M059J (cell line): ENCODE data around the gene TMEM167B. TPM values are rescaled to one million over a fixed set of nuclear protein-coding genes. Genes with fewer than 3 reads are reported as not detected.
"Not testable (repeated sequence)": the region's sequence is repeated elsewhere in the genome, so short reads cannot be mapped to it uniquely, and the experiment has no call there.

Experiments used
- DNase-seq: peaks from one replicate; pipeline ENCODE4 v3.0.0-alpha.2; 2012; ENCODE audit warnings: low read depth
- total RNA-seq: library from RNA; depleted of rRNA; stranded (reverse); fragments of >200 nt; shearing (Covaris generic); gene quantifications from 2 replicates; pipeline ENCODE4 v1.2.3, GENCODE V29; 2014

TMEM167B gene
- total RNA-seq, 1 experiment from 2014 or later = 44.8 TPM

DNA sequence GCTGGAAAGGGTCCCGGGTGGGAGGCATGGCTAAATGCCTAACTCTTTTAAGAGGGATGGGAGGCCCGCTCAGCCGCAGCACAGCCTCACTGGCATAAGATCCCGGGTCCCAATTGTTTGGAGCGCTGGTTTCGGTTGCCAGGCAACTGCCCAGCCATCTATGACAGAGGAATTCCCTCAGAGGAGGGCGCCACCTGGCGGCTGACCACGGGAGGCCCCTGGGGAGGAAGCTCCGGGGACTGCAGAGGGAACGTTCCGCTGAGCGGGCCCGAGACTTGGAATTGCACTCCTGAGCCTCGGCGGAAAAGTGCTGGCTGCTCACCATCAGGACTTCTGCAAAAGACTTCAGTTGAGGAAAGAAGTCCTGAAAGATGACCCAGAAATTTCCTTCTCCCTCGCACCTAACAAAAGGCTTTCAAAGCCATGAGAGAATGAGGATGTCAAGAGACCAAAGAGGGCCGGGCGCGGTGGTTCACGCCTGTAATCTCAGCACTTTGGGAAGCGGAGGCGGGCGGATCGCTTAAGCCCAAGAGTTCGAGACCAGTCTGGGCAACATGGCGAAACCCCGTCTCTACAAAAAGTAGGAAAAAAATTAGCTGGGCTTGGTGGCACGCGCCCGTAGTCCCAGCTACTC, 22.2 kb downstream of the TMEM167B start:
- DNase-seq = peak; percentile 95

DNA sequence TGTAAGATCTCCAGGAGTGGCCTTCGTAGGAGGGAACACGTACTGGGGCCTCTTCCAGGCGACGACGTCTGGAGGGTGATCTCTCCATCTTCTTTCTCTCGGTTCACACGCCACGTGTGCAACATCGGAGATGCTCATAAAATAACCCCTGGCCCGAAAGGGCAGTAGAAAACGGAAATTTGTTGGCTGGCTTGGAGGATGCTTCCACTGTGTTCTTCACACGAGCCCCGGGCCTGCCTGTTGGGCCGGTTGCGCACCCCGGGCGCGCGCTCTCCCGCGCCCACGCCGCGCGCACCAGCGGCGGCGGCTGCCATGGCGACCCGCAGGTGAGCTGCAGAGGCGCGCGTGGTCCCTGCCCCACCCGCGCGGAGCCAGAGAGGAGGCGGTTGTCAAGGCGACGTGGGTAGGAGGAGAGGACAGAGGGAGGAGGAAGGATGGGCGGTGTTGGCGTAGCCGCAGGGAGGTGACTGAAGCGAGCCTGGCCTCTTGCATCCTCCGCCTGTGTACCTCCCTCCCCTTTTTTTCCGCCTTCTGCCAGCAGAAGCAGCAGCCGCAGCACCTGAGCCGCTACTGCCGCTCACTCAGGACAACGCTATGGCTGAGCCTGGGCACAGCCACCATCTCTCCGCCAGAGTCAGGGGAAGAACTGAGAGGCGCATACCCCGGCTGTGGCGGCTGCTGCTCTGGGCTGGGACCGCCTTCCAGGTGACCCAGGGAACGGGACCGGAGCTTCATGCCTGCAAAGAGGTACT, 23.2 kb downstream of the TMEM167B start, which contains the start of gene ELAPOR1:
ELAPOR1 (plus strand) TSS at position 526 of the 752 bp plus-strand sequence; CDS start at position 595, 69 bp downstream.
- peak; percentile 56 for DNase-seq

DNA sequence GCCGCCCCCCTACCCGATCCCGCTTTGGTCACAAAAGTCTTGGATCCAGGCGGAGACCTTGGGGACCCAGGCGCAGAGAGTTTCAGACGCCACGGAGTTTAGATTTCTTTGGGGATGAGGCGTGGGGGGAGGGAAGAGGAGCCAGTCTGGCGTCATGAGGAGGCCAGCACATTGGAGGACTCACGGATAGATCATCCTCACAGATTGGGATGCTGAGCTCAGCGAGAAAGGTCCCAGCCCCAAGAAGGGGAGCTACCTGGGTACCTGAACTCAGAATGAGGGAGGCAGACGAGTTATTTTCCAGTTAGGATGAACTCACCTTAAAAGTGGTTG, 23.7 kb downstream of the TMEM167B start:
- no peak for DNase-seq

DNA sequence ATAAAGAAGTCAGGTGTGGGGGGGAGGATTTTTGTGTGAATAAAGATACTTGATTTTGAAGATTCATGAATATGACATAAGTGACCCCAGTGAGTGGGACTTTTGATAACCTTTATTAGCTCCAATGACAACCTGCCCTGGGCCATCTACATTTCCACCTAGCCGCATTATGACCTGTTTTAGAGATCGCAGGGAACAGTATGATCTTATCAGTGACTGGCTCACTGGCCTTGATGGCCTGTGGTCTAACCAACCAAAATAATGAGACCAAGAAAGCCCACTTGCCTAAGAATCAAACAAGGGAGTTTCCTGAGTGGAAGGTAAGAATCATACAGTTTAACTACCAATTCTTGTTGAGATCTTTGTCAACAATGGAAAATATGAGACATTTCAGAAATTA, 25.1 kb downstream of the TMEM167B start:
- no peak for DNase-seq

DNA sequence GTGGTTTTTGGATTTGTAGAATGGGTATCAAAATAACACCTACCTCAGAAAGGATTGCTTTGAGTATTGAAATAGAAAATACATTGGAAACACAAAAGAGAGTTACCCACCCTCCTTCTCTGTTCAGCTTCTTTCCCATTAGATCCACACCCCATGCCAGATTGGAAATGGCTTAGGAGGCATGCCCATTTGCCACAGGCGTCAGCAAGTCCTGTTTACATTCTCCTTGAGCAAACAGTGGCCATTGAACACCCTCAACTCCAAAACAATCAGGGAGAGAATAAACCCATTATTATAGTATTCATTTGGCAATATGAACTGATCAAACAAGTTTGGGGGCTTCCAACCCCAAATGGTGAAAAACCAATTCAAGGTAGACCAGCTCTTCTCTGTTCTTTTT, 25.7 kb downstream of the TMEM167B start:
- DNase-seq = no peak

DNA sequence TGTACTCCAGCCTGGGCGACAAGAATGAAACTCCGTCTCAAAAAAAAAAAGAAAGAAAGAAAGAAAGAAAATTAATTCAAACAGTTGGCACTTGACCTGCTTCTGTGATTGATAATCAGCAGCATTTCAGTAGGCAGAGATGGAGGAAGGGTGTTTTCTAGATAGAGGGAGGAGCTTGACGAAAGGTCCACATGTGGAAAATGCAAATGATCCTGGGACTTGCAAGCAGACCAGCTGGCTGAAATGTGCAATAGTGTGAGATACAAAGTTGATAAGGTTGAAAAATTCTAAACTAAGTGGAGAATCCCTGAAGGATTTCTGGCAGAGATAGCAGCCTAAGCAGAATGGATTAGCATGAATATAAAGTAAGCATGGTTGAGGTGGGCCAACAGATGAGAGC, 27.5 kb downstream of the TMEM167B start:
- no peak for DNase-seq

DNA sequence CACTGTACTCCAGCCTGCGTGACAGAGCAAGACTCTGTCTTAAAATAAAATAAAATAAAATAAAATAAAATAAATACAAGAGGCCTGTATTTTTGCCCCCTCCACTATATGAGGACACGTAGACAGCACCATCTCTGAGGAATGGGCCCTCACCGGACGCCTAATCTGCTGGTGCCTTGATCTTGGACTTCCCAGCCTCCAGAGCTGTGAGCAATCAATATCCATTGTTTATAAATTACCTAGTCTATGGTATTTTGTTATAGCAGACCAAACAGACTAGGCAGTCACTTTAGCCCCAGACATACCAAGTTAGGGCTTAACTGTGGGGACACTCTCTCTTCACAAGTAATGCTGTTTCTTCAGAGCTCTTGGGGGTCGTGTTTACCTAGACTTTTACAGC, 29.8 kb downstream of the TMEM167B start:
- no peak for DNase-seq

DNA sequence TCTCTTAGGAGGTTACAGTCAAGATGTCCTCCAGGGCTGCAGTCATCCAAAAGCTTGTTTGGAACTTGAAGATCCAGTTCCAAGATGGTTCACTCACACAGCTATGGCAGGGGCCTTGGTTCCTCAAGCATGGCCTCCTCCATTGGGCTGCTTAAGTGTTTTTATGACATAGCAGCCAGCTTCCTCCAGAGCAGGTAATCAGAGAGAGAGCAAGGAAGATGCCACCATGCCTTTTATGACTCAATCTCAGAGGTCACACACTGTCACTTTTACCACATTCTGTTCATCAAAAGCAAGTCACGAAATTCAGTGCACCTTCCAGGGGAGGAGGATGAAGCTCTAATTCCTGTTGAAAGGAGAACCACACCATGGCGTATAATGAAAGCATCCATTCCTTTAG, 40.5 kb downstream of the TMEM167B start:
- no peak for DNase-seq

DNA sequence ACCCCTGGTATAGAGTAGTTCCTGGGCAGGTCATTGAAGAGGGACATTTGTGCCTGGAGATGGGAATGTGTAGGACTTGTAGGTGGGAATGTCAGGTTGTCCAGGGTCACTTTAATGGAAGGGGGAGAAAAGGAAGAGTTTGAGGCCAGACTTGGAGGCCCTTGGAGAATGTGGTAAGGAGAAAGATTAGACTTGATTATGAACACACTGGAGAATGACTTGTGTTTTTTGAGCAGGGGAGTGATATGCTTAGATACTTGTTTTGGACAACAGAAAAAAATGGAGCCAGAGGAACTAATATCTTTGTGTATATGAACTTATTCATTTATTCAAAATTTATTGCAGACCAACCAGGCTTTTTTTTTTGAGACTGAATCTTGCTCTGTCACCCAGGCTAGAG, 41.2 kb downstream of the TMEM167B start:
- no peak for DNase-seq

DNA sequence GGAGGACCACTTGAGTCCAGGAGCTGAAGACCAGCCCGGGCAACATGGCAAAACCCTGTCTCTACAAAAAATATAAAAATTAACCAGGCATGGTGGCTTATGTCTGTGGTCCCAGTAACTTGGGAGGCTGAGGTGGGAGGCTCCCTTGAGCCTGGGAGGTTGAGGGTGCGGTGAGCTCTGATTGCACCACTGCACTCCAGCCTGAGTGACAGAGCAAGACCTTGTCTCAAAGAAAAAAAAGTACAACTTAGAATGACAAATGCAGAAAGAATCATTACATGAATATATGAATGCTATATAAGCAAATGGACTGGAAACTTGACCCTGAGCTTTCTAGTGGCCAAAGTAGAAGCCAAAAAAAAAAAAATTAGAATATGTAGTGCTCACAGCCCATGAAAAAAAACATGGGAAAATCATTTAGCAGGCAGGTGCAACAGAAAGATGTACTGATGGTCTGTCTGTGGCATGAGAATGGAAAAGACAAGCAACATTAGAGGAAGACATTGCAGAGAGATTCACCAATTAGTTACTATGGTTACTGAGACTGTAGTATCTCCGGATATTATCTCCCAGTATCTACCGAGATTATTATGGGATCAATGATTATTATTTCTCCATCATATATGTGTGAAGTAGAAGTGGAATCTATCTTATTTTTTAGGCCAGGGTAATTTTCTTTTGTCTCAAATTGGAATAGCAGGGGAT, 42.6 kb downstream of the TMEM167B start:
- no peak for DNase-seq

DNA sequence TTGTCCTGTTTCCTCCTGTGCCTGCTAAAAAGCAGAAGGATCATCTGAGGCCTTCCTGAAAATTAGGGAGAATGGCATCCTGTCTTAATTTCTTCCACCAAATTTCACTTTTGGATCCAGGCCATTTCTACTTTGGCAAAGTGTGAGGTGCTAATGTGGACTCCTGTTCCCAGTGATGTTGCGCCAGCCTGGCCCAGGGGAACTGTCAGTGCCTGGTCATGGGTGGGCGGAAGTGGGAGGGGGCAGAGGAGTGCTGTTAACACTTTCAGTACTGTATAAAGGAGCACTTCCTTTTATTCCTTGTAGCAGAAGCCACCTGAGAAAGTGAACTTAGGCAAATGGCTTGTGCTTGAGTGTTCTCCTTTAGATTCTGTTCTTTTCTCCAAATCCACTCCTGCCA, 43.3 kb downstream of the TMEM167B start:
- no peak for DNase-seq

DNA sequence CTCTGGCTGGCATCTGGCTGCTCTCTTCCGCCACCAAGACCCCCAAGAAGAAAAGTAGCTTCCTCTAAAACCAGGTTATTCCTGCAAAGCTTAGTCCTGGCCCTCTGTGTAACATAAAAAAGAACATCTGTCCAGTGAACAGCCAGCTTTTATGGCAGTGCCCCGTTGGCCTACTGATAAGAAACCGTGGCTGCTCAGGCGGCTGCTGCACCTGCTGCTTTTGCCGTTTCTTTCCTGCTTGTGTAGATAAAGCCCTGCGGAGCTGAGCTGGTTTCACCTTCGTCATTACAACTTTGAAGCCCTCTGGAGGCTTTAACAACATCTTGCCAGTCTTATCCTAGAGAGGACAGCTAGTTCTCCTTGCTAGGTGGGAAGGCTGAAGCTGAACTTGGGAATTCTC, 43.9 kb downstream of the TMEM167B start:
- no peak for DNase-seq

DNA sequence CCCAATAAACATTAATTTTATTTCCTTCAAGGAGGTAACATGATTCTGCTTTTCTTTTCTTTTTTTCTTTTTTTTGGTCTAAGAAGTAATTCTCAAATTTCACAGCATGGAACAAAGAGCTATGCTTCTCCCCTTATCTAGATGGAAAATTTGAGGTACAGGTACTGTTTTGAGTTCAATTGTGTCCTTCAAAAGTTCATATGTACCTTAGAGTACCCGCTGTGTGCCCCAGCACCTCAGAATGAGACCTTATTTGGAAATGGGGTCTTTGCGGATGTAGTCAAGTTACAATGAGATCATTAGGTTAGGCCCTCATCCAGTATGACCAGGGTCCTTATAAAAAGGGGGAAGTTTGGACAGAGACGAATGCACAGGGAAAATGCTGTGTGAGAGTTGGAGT, 45.4 kb downstream of the TMEM167B start:
- no peak for DNase-seq

DNA sequence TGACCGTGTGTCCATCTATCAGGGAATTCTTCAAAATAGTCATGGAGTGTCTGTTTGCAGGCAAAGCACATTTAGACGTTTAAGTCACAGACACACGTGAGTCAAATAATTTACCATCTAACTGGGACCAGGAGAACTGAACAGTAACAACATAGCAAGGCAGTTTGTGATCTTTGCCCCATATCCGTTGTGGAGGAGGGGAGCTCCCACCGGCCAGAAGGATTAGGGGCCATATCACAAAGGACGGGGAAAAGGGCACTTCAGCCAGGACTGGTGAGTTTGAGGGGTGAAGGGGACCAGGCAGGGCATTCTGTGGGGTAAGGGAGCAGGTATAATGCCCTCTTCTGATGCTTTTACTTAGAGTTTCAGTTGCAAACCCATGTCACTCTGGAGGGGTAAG, 46.2 kb downstream of the TMEM167B start:
- no peak for DNase-seq

DNA sequence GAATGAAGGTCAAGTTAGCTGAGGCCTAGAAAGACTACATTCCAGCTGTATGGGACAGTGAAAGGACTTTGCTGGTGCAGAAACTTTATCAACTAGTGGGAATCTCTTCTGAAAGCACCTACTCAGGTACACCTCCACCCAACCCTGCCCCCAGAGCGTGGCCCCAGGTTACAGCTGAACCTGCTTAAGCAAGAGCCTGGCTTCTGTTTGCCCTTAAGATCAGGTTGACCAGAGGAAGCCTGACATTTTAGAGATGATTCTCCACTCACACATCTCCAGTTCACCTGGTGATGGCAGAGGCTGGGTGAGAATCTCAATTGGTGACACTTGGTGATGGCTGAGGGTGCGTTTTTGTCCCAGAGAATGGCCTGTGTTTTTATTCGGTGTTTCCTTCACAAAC, 47.4 kb downstream of the TMEM167B start:
- no peak for DNase-seq

DNA sequence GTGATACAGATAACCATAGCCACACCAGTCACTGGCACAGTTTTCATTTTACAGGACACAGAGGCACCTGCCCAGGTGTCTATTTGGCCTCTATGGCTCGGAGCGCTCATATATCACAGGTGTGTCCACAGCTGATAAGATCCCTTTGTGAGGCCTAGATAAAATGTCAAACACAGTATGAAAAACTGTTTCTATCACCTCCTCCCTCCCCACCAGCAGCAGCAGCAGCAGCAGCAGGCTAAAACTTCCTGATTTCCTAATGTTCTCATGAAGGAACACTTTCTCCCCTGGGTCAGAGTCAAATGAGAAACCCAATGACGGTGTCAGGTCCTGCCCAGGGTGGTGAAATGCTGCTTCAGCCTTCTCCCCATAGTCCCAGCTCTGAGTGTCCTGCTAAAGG, 47.8 kb downstream of the TMEM167B start:
- DNase-seq = no peak

DNA sequence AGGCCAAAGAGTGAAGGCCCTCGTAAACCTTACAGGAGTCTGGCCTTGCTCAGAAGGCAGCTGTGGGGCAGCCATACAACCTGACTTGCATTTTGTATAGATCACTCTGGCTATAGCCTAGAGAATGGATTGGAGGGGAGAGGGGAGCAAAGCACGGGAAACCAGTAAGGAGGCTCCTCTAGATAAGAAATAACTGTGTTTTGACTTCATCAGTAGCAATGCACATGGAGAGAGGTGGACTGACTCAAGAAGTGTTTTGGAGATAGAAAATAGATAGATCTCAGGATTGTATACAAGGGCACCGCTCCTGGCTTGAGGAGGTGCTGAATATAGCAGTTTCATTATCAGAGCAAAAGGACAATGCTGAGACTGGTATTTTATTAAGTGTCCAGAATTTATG, 49.8 kb downstream of the TMEM167B start:
- DNase-seq = no peak

DNA sequence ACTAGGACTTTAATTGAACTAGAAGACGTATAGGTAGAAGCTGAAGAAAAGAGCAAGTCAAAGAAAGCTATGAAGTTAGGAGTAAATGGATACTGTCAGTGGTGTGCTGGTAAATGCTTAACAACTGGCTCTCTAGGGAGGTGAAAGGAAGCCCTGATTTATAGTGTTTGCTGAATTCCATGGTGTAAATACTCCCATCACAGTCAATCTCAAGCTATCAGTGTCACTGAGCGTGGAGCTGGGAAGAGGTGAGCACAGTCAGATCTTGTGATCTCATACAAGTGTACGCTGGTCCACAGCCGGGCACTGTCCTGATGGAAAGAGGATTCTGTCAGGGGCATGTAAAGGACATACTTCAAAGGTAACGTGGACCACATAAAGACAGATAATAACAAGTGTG, 51.7 kb downstream of the TMEM167B start:
- no peak for DNase-seq

DNA sequence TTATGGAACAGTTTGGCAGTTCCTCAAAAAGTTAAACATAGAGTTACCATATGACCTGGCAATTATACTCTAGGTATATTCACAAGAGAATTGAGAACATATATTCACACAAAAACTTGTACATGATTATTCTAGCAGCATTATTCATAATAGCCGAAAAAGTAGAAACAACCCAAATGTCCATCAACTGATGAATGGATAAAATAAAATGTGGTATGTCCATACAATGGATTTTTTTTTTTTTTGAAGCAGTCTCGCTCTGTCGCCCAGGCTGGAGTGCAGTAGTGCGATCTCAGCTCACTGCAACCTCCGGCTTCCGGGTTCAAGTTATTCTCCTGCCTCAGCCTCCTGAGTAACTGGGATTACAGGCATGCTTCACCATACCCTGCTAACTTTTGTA, 52.2 kb downstream of the TMEM167B start:
- DNase-seq = not testable (repeated sequence)
